Smooth muscle cell of the brain vasculature (primary cell): Measurements from ENCODE around the gene BMPR2.
"Not testable (repeated sequence)": the region's sequence is repeated elsewhere in the genome, so short reads cannot be mapped to it uniquely, and the experiment has no call there.

Source experiments
- DNase-seq: peaks from one replicate; pipeline ENCODE4 v3.0.0-alpha.2; 2012; ENCODE audit warnings: low read depth, low spot score

The BMPR2 gene

DNA sequence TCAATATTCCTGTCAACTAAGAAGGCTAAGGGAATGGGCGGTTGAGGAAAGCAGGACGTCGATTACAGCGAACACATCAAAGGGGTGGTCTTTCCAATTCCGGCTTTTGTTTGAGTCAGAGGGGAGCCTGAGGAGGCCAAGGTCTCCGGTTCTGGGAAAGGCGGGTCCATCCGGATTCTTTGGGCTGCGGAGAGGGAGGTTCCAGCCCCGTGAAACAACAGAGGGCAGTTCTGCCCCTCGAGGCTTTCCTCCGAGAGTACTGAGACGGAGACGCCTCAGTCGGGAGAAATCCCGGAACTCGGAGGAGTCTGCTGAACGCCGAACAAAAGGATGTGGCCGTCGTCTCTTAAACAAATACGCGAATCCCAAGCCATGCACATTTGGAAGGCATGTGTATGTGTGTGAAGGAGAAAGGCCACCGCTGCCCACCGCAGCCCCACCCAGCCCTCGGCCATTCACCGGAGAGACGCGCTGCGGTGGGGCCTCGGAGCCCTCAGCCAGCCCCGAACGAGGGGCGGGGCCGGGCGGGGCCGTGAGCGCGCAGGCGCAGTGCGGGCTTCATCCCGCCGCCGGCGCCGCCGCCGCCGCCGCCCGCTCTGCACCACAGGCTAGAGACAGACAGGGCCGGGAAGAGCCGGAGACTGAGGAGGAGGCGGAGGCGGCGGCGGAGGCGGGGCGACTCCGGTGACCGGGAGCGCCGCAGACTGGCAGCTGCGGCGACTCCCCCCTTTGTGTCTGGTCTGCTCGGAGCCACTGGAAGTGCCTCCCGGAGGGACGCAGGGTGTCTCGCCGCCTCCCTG lies at the start of gene BMPR2:
TSS of gene BMPR2 (plus strand) at position 719 of the 800 bp plus-strand sequence. CDS start 1,148 bp downstream, outside the sequence.
- DNase-seq: peak; percentile 81

DNA sequence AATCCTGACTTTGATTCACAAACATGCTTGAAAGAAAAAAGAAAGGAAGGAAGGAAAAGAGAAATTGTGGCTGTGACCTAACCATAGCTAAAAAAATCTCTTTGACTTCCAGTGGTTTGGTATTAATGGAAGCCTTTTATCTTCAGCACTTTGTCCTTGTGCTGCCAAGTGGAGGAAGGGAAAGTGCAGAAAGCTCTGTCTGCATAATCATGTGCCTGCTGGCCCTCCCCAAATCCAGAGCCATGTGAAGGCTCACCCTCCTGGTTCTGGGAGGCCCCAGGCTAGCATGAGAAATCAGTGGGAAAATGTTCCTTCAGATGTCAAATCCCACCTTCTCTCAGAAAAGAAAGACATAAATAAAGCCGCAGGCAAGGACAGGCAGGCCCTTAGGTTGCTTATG lies 48.3 kb upstream of the BMPR2 start:
- DNase-seq: no peak

DNA sequence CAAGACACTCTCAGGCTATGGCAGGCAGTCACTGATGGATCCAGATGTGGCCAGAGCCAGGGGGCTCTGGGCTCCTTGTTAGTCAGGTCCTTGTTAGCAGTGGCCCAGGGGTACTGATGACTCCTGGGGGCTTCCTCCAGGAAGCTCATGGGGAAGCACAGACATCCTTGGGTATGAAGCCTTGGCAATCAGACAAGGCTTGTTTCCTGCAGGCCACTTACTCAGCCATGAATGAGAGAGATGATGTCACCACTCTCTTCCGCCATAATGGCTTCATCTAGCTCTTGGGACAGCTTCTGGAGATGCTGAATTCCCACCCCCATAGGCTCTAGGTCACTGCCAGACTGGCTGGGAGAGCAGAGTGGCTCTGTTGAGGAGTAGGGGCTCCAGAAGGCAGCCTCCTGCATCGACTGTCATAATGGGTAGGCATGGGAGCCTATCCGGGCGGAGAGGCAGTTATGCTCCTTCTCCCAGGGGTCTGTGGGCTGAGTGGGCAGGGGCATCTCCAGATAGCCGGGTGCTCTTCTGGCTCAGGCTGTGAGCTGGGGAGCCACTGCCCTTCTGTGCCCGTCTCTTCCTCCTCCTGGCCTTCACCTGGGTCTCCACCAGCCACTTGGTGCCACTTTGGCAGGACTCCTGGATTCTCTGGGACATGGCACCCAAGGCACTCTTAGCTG lies 40.2 kb upstream of the BMPR2 start:
- no peak for DNase-seq

- DNase-seq: no peak
Measured at GRCh38 chr2:202337151-202337550, 39.0 kb upstream of the BMPR2 start.

- no peak for DNase-seq
Measured at GRCh38 chr2:202337706-202338346, 38.3 kb upstream of the BMPR2 start.

DNA sequence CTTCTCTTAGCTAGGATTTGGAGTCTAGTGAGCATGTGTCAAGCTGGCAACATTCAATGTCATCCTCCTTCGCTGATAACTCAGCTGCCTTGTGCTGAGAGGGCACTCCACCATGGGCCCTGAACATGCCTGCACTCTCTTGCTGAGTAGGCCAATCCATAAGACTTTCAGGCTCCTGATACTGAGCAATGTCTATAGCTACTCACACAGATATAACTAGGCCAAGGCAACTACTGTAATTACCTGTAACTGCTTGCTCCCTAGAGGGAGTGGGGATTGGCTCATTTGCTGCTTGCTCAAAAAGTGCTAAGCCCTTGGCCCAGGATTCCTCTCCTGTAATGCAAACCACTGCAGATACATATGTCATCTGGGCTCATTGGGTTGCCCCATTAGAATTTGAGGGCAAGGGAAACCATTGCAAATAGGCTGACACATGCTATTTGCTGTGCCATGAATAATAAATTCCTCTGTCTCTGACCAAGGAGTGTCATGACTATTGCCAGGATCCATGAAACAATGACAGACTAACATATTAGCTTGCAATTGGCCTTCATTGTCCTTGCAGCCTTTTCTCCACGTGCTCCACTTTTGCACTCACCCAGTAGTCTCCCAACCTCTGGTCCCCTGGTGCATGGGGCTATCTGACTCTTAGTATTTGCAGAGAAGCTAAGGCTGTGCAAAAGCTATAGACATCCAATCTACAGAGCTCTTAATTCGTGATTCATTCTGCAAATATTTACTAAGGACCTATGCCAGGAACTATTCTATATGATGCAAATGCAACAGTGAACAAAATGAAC lies 36.9 kb upstream of the BMPR2 start:
- DNase-seq: peak; percentile 10

- DNase-seq: no peak
Measured at GRCh38 chr2:202344178-202344577, 31.9 kb upstream of the BMPR2 start.

- DNase-seq: no peak
Measured at GRCh38 chr2:202346180-202346579, 29.9 kb upstream of the BMPR2 start.

GRCh38 chr2:202353430-202353829 lies 22.7 kb upstream of the BMPR2 start:
- no peak for DNase-seq

DNA sequence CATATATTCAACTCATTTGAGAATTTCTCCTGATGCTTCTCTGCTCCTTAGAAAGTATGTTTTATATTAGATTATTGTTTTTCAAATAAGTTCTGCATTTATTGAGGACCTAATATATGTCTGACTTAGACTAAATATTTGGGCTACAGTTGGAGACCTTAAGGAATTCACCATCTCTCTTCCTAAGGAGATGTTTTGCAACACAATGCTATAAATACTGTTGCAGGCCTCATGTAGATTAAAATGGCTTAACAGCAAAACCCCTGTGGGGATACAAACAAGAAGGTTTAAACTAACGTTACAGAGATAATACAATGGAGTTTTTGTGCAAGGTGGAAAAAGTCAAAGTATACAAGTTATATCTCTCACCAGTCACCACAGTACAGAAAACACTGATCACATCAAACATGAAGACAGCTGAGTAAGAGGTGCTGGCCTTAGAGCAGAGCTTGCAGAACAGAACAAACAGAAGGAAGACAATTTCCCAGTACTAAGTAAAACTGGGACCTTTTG lies 20.1 kb upstream of the BMPR2 start:
- DNase-seq: no peak

DNA sequence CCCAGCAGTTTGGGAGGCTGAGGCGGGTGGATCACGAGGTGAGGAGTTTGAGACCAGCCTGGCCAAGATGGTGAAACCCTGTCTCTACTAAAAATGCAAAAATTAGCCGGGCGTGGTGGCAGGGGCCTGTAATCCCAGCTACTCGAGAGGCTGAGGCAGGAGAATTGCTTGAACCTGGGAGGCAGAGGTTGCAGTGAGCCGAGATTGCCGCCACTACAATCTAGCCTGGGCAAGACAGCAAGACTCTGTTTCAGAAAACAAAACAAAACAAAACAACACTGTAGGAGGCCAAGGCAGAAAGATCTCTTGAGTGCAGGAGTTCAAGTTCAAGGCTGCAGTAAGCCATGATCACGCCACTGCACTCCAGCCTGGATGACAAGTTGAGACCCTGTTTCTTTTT lies 17.2 kb upstream of the BMPR2 start:
- not testable (repeated sequence) for DNase-seq

DNA sequence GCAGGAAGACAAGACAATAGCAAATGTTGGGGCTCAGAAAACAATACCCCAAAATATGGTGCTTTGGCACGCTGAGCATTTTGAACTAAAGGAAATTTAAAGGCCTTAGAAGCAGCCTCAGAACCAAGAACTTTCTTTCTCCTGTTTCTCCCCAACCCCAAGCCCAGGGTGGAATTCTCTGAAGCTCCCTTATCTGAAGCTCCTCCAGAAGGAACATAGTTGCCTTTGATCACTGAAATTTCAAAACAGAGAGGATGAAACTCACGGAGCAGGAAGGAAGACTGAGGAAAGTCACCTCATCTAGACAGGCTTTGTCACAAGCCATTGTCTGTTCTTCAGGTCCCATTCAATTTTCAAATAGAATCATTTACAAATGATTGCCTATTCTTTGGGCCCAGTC lies 15.5 kb upstream of the BMPR2 start:
- DNase-seq: no peak

DNA sequence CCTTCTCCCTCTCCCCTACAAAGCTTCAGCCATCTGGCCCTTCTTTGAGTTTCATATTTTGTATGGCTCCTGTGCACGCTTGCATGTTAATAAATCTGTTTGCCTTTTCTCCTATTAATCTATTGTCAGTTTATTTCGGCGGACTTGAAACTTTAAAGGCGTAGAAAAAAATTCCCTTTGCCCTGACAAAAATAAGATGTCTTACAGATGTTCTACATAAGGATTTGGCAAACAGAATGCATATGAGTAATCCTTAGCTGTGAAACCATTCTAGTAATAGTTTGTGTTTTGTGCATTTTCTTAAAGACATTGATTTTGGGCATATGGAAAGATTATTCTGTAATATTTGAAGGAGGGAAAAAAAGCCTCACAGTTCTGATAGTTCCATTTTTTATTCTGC lies 15.0 kb upstream of the BMPR2 start:
- DNase-seq: no peak

GRCh38 chr2:202373490-202373889 lies 2.6 kb upstream of the BMPR2 start:
- DNase-seq: no peak

DNA sequence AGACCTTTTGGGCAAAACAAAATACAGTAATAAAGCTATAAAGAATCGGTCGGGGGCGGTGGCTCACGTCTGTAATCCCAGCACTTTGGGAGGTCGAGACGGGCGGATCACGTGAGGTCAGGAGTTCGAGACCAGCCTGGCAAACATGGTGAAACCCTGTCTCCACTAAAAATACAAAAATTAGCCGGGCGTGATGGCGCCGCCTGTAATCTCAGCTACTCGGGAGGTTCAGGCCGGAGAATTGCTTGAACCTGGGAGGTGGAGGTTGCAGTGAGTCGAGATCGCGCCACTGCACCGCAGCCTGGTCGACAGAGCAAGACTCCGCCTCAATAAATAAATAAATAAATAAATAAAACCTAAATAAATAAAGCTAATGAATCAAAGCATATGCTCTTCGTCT lies 1.7 kb upstream of the BMPR2 start:
- not testable (repeated sequence) for DNase-seq

- peak; percentile 44 for DNase-seq
Measured at GRCh38 chr2:202375033-202375608, 1.0 kb upstream of the BMPR2 start.

GRCh38 chr2:202376460-202377206 lies 506 bp downstream of the BMPR2 start:
- no peak for DNase-seq

- DNase-seq: no peak
Measured at GRCh38 chr2:202377207-202377761, 1.2 kb downstream of the BMPR2 start.

DNA sequence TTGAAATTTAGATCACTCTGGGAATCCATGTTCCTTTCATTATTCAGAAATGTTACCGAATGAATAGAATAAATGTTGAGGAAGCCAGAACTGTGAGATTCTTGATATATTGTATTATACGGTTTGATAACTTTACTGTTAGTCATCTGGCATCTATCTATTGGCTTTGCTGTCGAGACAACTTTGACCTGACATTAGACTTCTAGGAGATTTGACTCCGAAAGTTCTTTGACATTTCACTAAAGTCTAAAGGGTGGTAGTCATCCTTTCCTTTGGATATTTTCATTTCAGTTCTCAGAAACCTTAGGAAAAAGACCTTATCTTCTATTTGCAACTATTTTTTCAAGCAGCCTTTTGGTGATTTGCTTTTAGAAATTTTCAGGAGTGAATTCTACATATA lies 1.9 kb downstream of the BMPR2 start:
- DNase-seq: no peak

DNA sequence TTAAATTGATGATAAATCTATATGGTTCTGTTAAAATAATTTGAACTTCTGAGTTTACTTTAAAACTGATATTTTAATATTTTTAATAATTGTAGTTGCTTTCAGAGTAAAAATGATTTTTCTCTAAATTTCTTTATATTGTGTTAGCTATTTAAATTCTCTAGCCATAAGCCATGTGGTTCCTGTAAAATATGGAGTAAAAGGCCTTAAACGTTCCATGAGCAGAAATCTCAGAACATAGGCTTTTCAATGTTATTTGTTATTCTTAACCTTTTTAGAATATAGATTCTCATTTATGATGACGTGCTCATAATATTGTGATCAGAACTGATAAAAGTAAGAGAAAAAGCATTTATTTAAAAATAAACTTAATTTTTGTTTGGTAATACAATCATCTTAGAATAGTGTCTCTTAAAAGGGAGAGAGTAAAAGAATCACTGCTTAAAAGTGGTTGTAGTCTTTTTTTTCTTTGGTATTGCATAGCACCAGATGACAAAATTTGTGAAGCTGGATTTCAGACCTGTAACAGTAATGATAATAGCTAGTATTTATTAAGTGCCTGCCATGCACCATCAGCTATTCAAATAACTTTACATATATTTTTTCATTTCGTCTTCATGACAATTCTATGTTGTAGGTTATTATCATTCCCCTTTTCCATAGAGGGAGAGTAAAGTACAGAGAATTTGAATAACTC lies 2.7 kb downstream of the BMPR2 start:
- no peak for DNase-seq
